Measurements from ENCODE around the gene COL7A1.
A peak's percentile ranks its signal among the peaks of the same experiment; 100 is the strongest.

COL7A1 gene

GRCh38 chr3:48619541-48620524, 24.7 kb upstream of the COL7A1 start:
- H3K4me3 ChIP-seq (ENCODE audit: low read length): no peak overlapping the region
- no peak for TF ChIP-seq CTCF (conservative IDR thresholded peaks at IDR 0.05; ENCODE audit: low read depth, low read length)
- DNase-seq (ENCODE audit: low read depth): no peak

GRCh38 chr3:48617559-48617958, 22.4 kb upstream of the COL7A1 start:
- TF ChIP-seq CTCF (conservative IDR thresholded peaks at IDR 0.05; ENCODE audit: low read depth, low read length): no peak
- H3K4me3 ChIP-seq (ENCODE audit: low read length): no peak overlapping the region
- DNase-seq (ENCODE audit: low read depth): no peak

GRCh38 chr3:48614044-48614443, 18.9 kb upstream of the COL7A1 start:
- no peak overlapping the region for H3K4me3 ChIP-seq (ENCODE audit: low read length)
- TF ChIP-seq CTCF (conservative IDR thresholded peaks at IDR 0.05; ENCODE audit: low read depth, low read length): no peak
- DNase-seq (ENCODE audit: low read depth): no peak

- no peak for DNase-seq (ENCODE audit: low read depth)
- no peak for TF ChIP-seq CTCF (conservative IDR thresholded peaks at IDR 0.05; ENCODE audit: low read depth, low read length)
- no peak overlapping the region for H3K4me3 ChIP-seq (ENCODE audit: low read length)
Observed at GRCh38 chr3:48612309-48612708, 17.2 kb upstream of the COL7A1 start.

- DNase-seq (ENCODE audit: low read depth): peak; percentile 71
- peak; percentile 69 for TF ChIP-seq CTCF (conservative IDR thresholded peaks at IDR 0.05; ENCODE audit: low read depth, low read length)
- H3K4me3 ChIP-seq (ENCODE audit: low read length): peak within 1 kb of the TSS; percentile 95
Observed at GRCh38 chr3:48609088-48610005, 14.2 kb upstream of the COL7A1 start, which contains the start of gene UQCRC1. UQCRC1 (minus strand) TSS chr3:48609646; CDS start chr3:48609620, 26 bp downstream.

- no peak for TF ChIP-seq CTCF (conservative IDR thresholded peaks at IDR 0.05; ENCODE audit: low read depth, low read length)
- no peak overlapping the region for H3K4me3 ChIP-seq (ENCODE audit: low read length)
- DNase-seq (ENCODE audit: low read depth): no peak
Observed at GRCh38 chr3:48607519-48607918, 12.4 kb upstream of the COL7A1 start.
